HEK293 (cell line): ENCODE data around the gene TUBGCP6.
A peak's percentile ranks its signal among the peaks of the same experiment; 100 is the strongest.

ENCODE experiments used
- CTCF ChIA-PET: fragments of 350-600 bp; formaldehyde crosslinking; extraction: SDS; loops from one replicate; lab custom pipeline; 2021; ENCODE audit warnings: antibody characterized with exemption; lab: Yijun Ruan, JAX
- POLR2A ChIA-PET: fragments of 300-600 bp; formaldehyde crosslinking; extraction: SDS; loops from one replicate; lab custom pipeline; 2020; ENCODE audit warnings: antibody characterized with exemption, inconsistent platforms; lab: Yijun Ruan, JAX
- H3K27ac ChIP-seq: fragments of 200-500 bp; sonication (Bioruptor generic); 2 replicates; pipeline ENCODE4 v1.5.1; 2014; ENCODE audit warnings: low read depth, low read length, control low read depth, inconsistent platforms; ENCODE audit errors: extremely low read depth
- H3K36me3 ChIP-seq, 2 experiments: fragments of 200-500 bp in 1 of 2; sonication (Bioruptor generic) in 1 of 2; 1 replicate in 1 of 2; 2 replicates in 1 of 2; pipeline ENCODE4 v1.5.1; 2014 to 2017; ENCODE audit warnings: inconsistent platforms in 2 of 2, low read length in 2 of 2; ENCODE audit not compliant: control insufficient read depth in 2 of 2, insufficient read depth in 1 of 2
- H3K4me1 ChIP-seq: fragments of 200-500 bp; sonication (Bioruptor generic); 2 replicates; pipeline ENCODE4 v1.5.1; 2014; ENCODE audit warnings: mild to moderate bottlenecking, low read length, inconsistent platforms; ENCODE audit not compliant: control insufficient read depth, insufficient read depth
- H3K4me3 ChIP-seq: 2 replicates; pipeline ENCODE4 v1.5.1; 2011; ENCODE audit warnings: low read depth, mild to moderate bottlenecking, control low read depth, low read length, moderate library complexity
- H3K9me3 ChIP-seq: fragments of 200-500 bp; sonication (Bioruptor generic); 2 replicates; pipeline ENCODE4 v1.5.1; 2014; ENCODE audit warnings: low read depth, low read length, inconsistent platforms; ENCODE audit not compliant: control insufficient read depth, insufficient read depth
- BCL11A ChIP-seq: fragments of 450-650 bp; formaldehyde crosslinking; IDR thresholded peaks from 2 replicates; pipeline ENCODE4 v1.5.1; 2016; ENCODE audit warnings: low read depth, missing biosample characterization, missing genetic modification characterization
- FEZF1 ChIP-seq: fragments of 450-650 bp; formaldehyde crosslinking; IDR thresholded peaks from 2 replicates; pipeline ENCODE4 v1.5.1; 2016; ENCODE audit warnings: missing biosample characterization, missing genetic modification characterization
- KLF10 ChIP-seq: fragments of 450-650 bp; IDR thresholded peaks from 2 replicates; pipeline ENCODE4 v1.5.1; 2018; ENCODE audit warnings: missing biosample characterization, mild to moderate bottlenecking, missing genetic modification characterization
- OSR2 ChIP-seq: fragments of 450-650 bp; formaldehyde crosslinking; IDR thresholded peaks from 2 replicates; pipeline ENCODE4 v1.5.1; 2016; ENCODE audit warnings: missing biosample characterization, missing genetic modification characterization
- REPIN1 ChIP-seq: fragments of 450-650 bp; formaldehyde crosslinking; IDR thresholded peaks from 2 replicates; pipeline ENCODE4 v1.5.1; 2017; ENCODE audit warnings: missing biosample characterization, missing genetic modification characterization, low read depth
- ZBTB8A ChIP-seq: fragments of 450-650 bp; formaldehyde crosslinking; IDR thresholded peaks from 2 replicates; pipeline ENCODE4 v1.5.1; 2016; ENCODE audit warnings: missing biosample characterization, missing genetic modification characterization
- ZEB2 ChIP-seq: fragments of 450-650 bp; formaldehyde crosslinking; IDR thresholded peaks from 2 replicates; pipeline ENCODE4 v1.5.1; 2016; ENCODE audit warnings: missing biosample characterization, missing genetic modification characterization
- ZNF10 ChIP-seq: fragments of 450-650 bp; formaldehyde crosslinking; IDR thresholded peaks from 2 replicates; pipeline ENCODE4 v1.5.1; 2017; ENCODE audit warnings: missing biosample characterization, missing genetic modification characterization
- ZNF24 ChIP-seq: fragments of 450-650 bp; formaldehyde crosslinking; IDR thresholded peaks from 2 replicates; pipeline ENCODE4 v1.5.1; 2016; ENCODE audit warnings: missing biosample characterization, missing genetic modification characterization
- ZNF274 ChIP-seq, 2 experiments: fragments of 200-500 bp in 1 of 2; fragments of 450-650 bp in 1 of 2; sonication (Bioruptor generic) in 1 of 2; formaldehyde crosslinking in 1 of 2; IDR thresholded peaks; 2 replicates each; pipeline versions ENCODE4 v1.5.1 to v1.6.1; 2014 to 2016; ENCODE audit warnings: borderline replicate concordance in 1 of 2, inconsistent platforms in 1 of 2, low read length in 1 of 2, missing biosample characterization in 1 of 2, missing genetic modification characterization in 1 of 2
- ZNF366 ChIP-seq: fragments of 450-650 bp; formaldehyde crosslinking; conservative IDR thresholded peaks from 2 replicates; pipeline ENCODE4 v1.5.1; 2016; ENCODE audit warnings: missing biosample characterization, missing genetic modification characterization
- ZNF423 ChIP-seq: fragments of 450-650 bp; formaldehyde crosslinking; IDR thresholded peaks from 2 replicates; pipeline ENCODE4 v1.5.1; 2016; ENCODE audit warnings: missing biosample characterization, missing genetic modification characterization
- ZNF48 ChIP-seq: fragments of 450-650 bp; formaldehyde crosslinking; IDR thresholded peaks from 2 replicates; pipeline ENCODE4 v1.5.1; 2016; ENCODE audit warnings: missing biosample characterization, missing genetic modification characterization
- ZNF530 ChIP-seq: fragments of 450-650 bp; formaldehyde crosslinking; IDR thresholded peaks from 2 replicates; pipeline ENCODE4 v1.5.1; 2016; ENCODE audit warnings: low read depth, missing biosample characterization, missing genetic modification characterization
- ZNF549 ChIP-seq: fragments of 450-650 bp; IDR thresholded peaks from 2 replicates; pipeline ENCODE4 v1.5.1; 2018; ENCODE audit warnings: missing biosample characterization, missing genetic modification characterization, mild to moderate bottlenecking, inconsistent platforms, moderate library complexity
- ZNF585B ChIP-seq: fragments of 450-650 bp; formaldehyde crosslinking; IDR thresholded peaks from 2 replicates; pipeline ENCODE4 v1.5.1; 2016; ENCODE audit warnings: missing biosample characterization, missing genetic modification characterization
- ZNF610 ChIP-seq: fragments of 450-650 bp; formaldehyde crosslinking; IDR thresholded peaks from 2 replicates; pipeline ENCODE4 v1.5.1; 2016; ENCODE audit warnings: missing biosample characterization, missing genetic modification characterization, borderline replicate concordance
- TF ChIP-seq, protein P1 (sequence below): fragments of 450-650 bp; formaldehyde crosslinking; IDR thresholded peaks from 2 replicates; pipeline ENCODE4 v1.5.1; 2016; ENCODE audit warnings: missing biosample characterization, missing genetic modification characterization
- TF ChIP-seq, protein P2 (sequence below): fragments of 450-650 bp; formaldehyde crosslinking; IDR thresholded peaks from 2 replicates; pipeline ENCODE4 v1.5.1; 2016; ENCODE audit warnings: missing biosample characterization, missing genetic modification characterization
- TF ChIP-seq, protein P3 (sequence below): fragments of 450-650 bp; formaldehyde crosslinking; IDR thresholded peaks from 2 replicates; pipeline ENCODE4 v1.5.1; 2016; ENCODE audit warnings: missing biosample characterization, missing genetic modification characterization
- TF ChIP-seq, protein P4 (sequence below): fragments of 450-650 bp; formaldehyde crosslinking; IDR thresholded peaks from 2 replicates; pipeline ENCODE4 v1.5.1; 2016; ENCODE audit warnings: missing biosample characterization, missing genetic modification characterization, borderline replicate concordance
- TF ChIP-seq, protein P5 (sequence below): fragments of 450-650 bp; formaldehyde crosslinking; IDR thresholded peaks from 2 replicates; pipeline ENCODE4 v1.5.1; 2017; ENCODE audit warnings: missing biosample characterization, missing genetic modification characterization

Gene TUBGCP6

GRCh38 chr22:50242406-50242949 is 2.3 kb downstream of the TUBGCP6 start:
- CTCF ChIA-PET, result interaction anchor here (0.6 to 3.6 kb wide), 23 partner anchors 9 to 378 kb away, joined by 3 to 25 read pairs (median 4); partner anchors contain the start of genes HDAC10, PLXNB2 and SCO2
- Histone ChIP-seq H3K4me1 (peaks cover 3% of the 10 kb centered on the region; the same call in 1 of the 2 replicates), H3K36me3 (peaks cover 25 to 49% of the 10 kb centered on the region in 2 experiments; a peak in 2 of 3 replicates), H3K9me3 (no peaks in the 10 kb centered on the region)
- TF ChIP-seq ZNF549 (tag by site-specific recombination) (no peak), ZNF366 (peak; percentile 33; the same call in 1 of the 2 replicates), BCL11A (tag by site-specific recombination) (0 out of 2 replicates have a peak, but pooled peaks have one; percentile 15), ZNF48 (tag by site-specific recombination) (no peak), ZEB2 (tag by site-specific recombination) (peak; percentile 26; the same call in 1 of the 2 replicates), ZNF585B (tag by site-specific recombination) (no peak), ZNF274 (IDR thresholded peaks at IDR 0.05; ENCODE audit: low read length) (no peak), ZNF274 (tag by site-specific recombination; IDR thresholded peaks at IDR 0.05; ENCODE audit: borderline replicate concordance) (no peak), ZNF530 (tag by site-specific recombination) (no peak), OSR2 (tag by site-specific recombination) (peak; percentile 82), ZNF10 (tag by site-specific recombination) (no peak), ZBTB8A (tag by site-specific recombination) (peak; percentile 11; the same call in 1 of the 2 replicates), KLF10 (tag by site-specific recombination) (0 out of 2 replicates have a peak, but pooled peaks have one; percentile 28), ZNF610 (peak; percentile 89; the same call in 1 of the 2 replicates), REPIN1 (tag by site-specific recombination) (no peak), ZNF24 (no peak), FEZF1 (tag by site-specific recombination) (peak; percentile 32; the same call in 1 of the 2 replicates), ZNF423 (tag by site-specific recombination) (no peak)
- TF ChIP-seq, protein P1, sequence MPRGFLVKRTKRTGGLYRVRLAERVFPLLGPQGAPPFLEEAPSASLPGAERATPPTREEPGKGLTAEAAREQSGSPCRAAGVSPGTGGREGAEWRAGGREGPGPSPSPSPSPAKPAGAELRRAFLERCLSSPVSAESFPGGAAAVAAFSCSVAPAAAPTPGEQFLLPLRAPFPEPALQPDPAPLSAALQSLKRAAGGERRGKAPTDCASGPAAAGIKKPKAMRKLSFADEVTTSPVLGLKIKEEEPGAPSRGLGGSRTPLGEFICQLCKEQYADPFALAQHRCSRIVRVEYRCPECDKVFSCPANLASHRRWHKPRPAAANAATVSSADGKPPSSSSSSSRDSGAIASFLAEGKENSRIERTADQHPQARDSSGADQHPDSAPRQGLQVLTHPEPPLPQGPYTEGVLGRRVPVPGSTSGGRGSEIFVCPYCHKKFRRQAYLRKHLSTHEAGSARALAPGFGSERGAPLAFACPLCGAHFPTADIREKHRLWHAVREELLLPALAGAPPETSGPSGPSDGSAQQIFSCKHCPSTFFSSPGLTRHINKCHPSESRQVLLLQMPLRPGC (tag by site-specific recombination), result peak; percentile 44; the same call in 1 of the 2 replicates
- TF ChIP-seq, protein P2, sequence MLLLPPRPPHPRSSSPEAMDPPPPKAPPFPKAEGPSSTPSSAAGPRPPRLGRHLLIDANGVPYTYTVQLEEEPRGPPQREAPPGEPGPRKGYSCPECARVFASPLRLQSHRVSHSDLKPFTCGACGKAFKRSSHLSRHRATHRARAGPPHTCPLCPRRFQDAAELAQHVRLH, result no peak
- TF ChIP-seq, protein P3, sequence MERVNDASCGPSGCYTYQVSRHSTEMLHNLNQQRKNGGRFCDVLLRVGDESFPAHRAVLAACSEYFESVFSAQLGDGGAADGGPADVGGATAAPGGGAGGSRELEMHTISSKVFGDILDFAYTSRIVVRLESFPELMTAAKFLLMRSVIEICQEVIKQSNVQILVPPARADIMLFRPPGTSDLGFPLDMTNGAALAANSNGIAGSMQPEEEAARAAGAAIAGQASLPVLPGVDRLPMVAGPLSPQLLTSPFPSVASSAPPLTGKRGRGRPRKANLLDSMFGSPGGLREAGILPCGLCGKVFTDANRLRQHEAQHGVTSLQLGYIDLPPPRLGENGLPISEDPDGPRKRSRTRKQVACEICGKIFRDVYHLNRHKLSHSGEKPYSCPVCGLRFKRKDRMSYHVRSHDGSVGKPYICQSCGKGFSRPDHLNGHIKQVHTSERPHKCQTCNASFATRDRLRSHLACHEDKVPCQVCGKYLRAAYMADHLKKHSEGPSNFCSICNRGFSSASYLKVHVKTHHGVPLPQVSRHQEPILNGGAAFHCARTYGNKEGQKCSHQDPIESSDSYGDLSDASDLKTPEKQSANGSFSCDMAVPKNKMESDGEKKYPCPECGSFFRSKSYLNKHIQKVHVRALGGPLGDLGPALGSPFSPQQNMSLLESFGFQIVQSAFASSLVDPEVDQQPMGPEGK (tag by site-specific recombination), result peak; percentile 31; the same call in 1 of the 2 replicates
- TF ChIP-seq, protein P4, sequence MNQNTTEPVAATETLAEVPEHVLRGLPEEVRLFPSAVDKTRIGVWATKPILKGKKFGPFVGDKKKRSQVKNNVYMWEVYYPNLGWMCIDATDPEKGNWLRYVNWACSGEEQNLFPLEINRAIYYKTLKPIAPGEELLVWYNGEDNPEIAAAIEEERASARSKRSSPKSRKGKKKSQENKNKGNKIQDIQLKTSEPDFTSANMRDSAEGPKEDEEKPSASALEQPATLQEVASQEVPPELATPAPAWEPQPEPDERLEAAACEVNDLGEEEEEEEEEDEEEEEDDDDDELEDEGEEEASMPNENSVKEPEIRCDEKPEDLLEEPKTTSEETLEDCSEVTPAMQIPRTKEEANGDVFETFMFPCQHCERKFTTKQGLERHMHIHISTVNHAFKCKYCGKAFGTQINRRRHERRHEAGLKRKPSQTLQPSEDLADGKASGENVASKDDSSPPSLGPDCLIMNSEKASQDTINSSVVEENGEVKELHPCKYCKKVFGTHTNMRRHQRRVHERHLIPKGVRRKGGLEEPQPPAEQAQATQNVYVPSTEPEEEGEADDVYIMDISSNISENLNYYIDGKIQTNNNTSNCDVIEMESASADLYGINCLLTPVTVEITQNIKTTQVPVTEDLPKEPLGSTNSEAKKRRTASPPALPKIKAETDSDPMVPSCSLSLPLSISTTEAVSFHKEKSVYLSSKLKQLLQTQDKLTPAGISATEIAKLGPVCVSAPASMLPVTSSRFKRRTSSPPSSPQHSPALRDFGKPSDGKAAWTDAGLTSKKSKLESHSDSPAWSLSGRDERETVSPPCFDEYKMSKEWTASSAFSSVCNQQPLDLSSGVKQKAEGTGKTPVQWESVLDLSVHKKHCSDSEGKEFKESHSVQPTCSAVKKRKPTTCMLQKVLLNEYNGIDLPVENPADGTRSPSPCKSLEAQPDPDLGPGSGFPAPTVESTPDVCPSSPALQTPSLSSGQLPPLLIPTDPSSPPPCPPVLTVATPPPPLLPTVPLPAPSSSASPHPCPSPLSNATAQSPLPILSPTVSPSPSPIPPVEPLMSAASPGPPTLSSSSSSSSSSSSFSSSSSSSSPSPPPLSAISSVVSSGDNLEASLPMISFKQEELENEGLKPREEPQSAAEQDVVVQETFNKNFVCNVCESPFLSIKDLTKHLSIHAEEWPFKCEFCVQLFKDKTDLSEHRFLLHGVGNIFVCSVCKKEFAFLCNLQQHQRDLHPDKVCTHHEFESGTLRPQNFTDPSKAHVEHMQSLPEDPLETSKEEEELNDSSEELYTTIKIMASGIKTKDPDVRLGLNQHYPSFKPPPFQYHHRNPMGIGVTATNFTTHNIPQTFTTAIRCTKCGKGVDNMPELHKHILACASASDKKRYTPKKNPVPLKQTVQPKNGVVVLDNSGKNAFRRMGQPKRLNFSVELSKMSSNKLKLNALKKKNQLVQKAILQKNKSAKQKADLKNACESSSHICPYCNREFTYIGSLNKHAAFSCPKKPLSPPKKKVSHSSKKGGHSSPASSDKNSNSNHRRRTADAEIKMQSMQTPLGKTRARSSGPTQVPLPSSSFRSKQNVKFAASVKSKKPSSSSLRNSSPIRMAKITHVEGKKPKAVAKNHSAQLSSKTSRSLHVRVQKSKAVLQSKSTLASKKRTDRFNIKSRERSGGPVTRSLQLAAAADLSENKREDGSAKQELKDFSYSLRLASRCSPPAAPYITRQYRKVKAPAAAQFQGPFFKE (tag by site-specific recombination), result no peak
- TF ChIP-seq, protein P5, sequence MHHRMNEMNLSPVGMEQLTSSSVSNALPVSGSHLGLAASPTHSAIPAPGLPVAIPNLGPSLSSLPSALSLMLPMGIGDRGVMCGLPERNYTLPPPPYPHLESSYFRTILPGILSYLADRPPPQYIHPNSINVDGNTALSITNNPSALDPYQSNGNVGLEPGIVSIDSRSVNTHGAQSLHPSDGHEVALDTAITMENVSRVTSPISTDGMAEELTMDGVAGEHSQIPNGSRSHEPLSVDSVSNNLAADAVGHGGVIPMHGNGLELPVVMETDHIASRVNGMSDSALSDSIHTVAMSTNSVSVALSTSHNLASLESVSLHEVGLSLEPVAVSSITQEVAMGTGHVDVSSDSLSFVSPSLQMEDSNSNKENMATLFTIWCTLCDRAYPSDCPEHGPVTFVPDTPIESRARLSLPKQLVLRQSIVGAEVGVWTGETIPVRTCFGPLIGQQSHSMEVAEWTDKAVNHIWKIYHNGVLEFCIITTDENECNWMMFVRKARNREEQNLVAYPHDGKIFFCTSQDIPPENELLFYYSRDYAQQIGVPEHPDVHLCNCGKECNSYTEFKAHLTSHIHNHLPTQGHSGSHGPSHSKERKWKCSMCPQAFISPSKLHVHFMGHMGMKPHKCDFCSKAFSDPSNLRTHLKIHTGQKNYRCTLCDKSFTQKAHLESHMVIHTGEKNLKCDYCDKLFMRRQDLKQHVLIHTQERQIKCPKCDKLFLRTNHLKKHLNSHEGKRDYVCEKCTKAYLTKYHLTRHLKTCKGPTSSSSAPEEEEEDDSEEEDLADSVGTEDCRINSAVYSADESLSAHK, result peak; percentile 68
- TF ChIP-seq, all 188 proteins: peak for 11
- POLR2A ChIA-PET, result interaction anchor here (0.6 to 2.2 kb wide), 6 partner anchors 10 to 266 kb away, joined by 3 to 7 read pairs (median 4); partner anchors contain the start of genes LMF2, NCAPH2 and PLXNB2
- peak overlapping the region; percentile 36 for H3K4me3 ChIP-seq
- H3K27ac ChIP-seq, result peak overlapping the region; percentile 0; the same call in 1 of the 2 replicates
